ENCODE data around the gene PSME1.

Gene PSME1

GRCh38 chr14:24095271-24096068 lies 40.5 kb upstream of the PSME1 start:
- Histone ChIP-seq H3K27ac (ENCODE audit: low read length) (no peak overlapping the region), H3K27me3 (replicated peaks; ENCODE audit: insufficient read depth, low read length) (no peaks in the 10 kb centered on the region), H3K9ac (ENCODE audit: low read length) (no peak overlapping the region; the same call in 1 of the 2 replicates), H3F3A (ENCODE audit: insufficient read depth, low read length) (no peaks in the 10 kb centered on the region), H2AFZ (ENCODE audit: low read length) (no peak overlapping the region), H4K20me1 (ENCODE audit: insufficient read depth, low read length) (no peaks in the 10 kb centered on the region), H3K79me2 (ENCODE audit: low read length) (peaks cover 5% of the 10 kb centered on the region; the same call in 1 of the 2 replicates), H3K9me3 (replicated peaks; ENCODE audit: insufficient read depth, low read length) (no peaks in the 10 kb centered on the region), H3K4me2 (ENCODE audit: low read depth, low read length) (peak overlapping the region; percentile 76; the same call in 1 of the 2 replicates), H3K4me3 (ENCODE audit: low read length) (peak overlapping the region; percentile 62), H3K36me3 (replicated peaks; ENCODE audit: insufficient read depth, low read length) (no peaks in the 10 kb centered on the region), H3K4me1 (ENCODE audit: low read length) (no peaks in the 10 kb centered on the region), H3K9me2 (replicated peaks; ENCODE audit: insufficient read depth, low read length) (no peaks in the 10 kb centered on the region)
- DNase-seq = no peak
- TF ChIP-seq EZH2 (optimal IDR thresholded peaks at IDR 0.05; ENCODE audit: low read depth, low read length) (no peak), EZH2phosphoT487 (IDR thresholded peaks at IDR 0.05; ENCODE audit: low read length) (no peak), CTCF (IDR thresholded peaks at IDR 0.05; ENCODE audit: low read length) (no peak)

DNA sequence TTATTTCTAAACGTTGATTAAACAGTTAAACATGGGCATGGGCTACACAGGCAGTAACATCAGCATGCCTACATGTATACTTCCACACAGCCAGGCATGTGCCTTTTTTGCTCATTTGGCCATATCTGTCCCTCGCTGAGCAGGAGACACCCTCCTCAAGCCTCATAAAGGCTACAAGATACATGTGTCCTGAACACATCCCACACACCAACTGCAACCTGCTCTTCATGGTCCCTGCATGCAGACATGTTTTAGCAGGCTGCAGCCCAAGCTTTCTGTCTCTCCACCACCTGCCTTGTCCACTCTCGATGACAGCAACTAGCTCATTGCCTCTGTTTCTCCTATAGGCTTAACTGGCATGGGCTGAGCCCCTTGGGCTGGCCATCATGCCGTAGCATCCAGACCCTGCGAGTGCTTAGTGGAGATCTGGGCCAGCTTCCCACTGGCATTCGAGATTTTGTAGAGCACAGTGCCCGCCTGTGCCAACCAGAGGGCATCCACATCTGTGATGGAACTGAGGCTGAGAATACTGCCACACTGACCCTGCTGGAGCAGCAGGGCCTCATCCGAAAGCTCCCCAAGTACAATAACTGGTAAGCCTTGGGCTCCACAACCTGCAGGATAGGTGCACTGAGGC lies 39.3 kb upstream of the PSME1 start:
- H3K4me3 ChIP-seq (ENCODE audit: low read length) = no peak overlapping the region
- no peaks in the 10 kb centered on the region for H3K9me2 ChIP-seq (replicated peaks; ENCODE audit: insufficient read depth, low read length)
- H3K4me2 ChIP-seq (ENCODE audit: low read depth, low read length) = no peak overlapping the region
- H3K27ac ChIP-seq (ENCODE audit: low read length) = no peak overlapping the region
- no peak for DNase-seq
- H3K79me2 ChIP-seq (ENCODE audit: low read length) = peaks cover 5% of the 10 kb centered on the region; the same call in 1 of the 2 replicates
- no peaks in the 10 kb centered on the region for H3K4me1 ChIP-seq (ENCODE audit: low read length)
- H3F3A ChIP-seq (ENCODE audit: insufficient read depth, low read length) = no peaks in the 10 kb centered on the region
- no peak overlapping the region for H3K9ac ChIP-seq (ENCODE audit: low read length)
- no peaks in the 10 kb centered on the region for H3K36me3 ChIP-seq (replicated peaks; ENCODE audit: insufficient read depth, low read length)
- no peaks in the 10 kb centered on the region for H3K27me3 ChIP-seq (replicated peaks; ENCODE audit: insufficient read depth, low read length)
- no peaks in the 10 kb centered on the region for H4K20me1 ChIP-seq (ENCODE audit: insufficient read depth, low read length)
- TF ChIP-seq EZH2phosphoT487 (IDR thresholded peaks at IDR 0.05; ENCODE audit: low read length) (no peak), EZH2 (optimal IDR thresholded peaks at IDR 0.05; ENCODE audit: low read depth, low read length) (no peak), CTCF (IDR thresholded peaks at IDR 0.05; ENCODE audit: low read length) (no peak)
- H3K9me3 ChIP-seq (replicated peaks; ENCODE audit: insufficient read depth, low read length) = no peaks in the 10 kb centered on the region
- H2AFZ ChIP-seq (ENCODE audit: low read length) = no peak overlapping the region

- Histone ChIP-seq H3K9me2 (replicated peaks; ENCODE audit: insufficient read depth, low read length) (no peaks in the 10 kb centered on the region), H3K9ac (ENCODE audit: low read length) (no peak overlapping the region), H3K36me3 (replicated peaks; ENCODE audit: insufficient read depth, low read length) (no peaks in the 10 kb centered on the region), H3K4me3 (ENCODE audit: low read length) (no peak overlapping the region), H3F3A (ENCODE audit: insufficient read depth, low read length) (no peaks in the 10 kb centered on the region), H4K20me1 (ENCODE audit: insufficient read depth, low read length) (no peaks in the 10 kb centered on the region), H3K79me2 (ENCODE audit: low read length) (peaks cover 5% of the 10 kb centered on the region; the same call in 1 of the 2 replicates), H2AFZ (ENCODE audit: low read length) (no peak overlapping the region), H3K4me1 (ENCODE audit: low read length) (no peaks in the 10 kb centered on the region), H3K27me3 (replicated peaks; ENCODE audit: insufficient read depth, low read length) (no peaks in the 10 kb centered on the region), H3K27ac (ENCODE audit: low read length) (no peak overlapping the region), H3K9me3 (replicated peaks; ENCODE audit: insufficient read depth, low read length) (no peaks in the 10 kb centered on the region), H3K4me2 (ENCODE audit: low read depth, low read length) (no peak overlapping the region)
- no peak for DNase-seq
- TF ChIP-seq CTCF (IDR thresholded peaks at IDR 0.05; ENCODE audit: low read length) (no peak), EZH2 (optimal IDR thresholded peaks at IDR 0.05; ENCODE audit: low read depth, low read length) (no peak), EZH2phosphoT487 (IDR thresholded peaks at IDR 0.05; ENCODE audit: low read length) (no peak)
These were observed 37.6 kb upstream of the PSME1 start for GRCh38 chr14:24098229-24098926.

All from MM.1S (cell line).